HepG2 (cell line): ENCODE measurements around the gene NES. TPM values are rescaled to one million over a fixed set of nuclear protein-coding genes. Genes with fewer than 3 reads are reported as not detected.
A peak's percentile ranks its signal among the peaks of the same experiment; 100 is the strongest.

Experiments
- ARNT2 ChIP-seq: sonication (generic); formaldehyde crosslinking; IDR thresholded peaks from 2 replicates; pipeline ENCODE4 v1.8.0; 2022; ENCODE audit warnings: mild to moderate bottlenecking, low read depth, missing genetic modification reagents, moderate library complexity
- BATF2 ChIP-seq: sonication (generic); formaldehyde crosslinking; IDR thresholded peaks from 2 replicates; pipeline ENCODE4 v1.8.0; 2022; ENCODE audit warnings: mild to moderate bottlenecking, missing genetic modification reagents, moderate library complexity
- ERF ChIP-seq: IDR thresholded peaks from 2 replicates; pipeline ENCODE4 v1.6.1; 2018; ENCODE audit warnings: missing biosample characterization, missing genetic modification reagents
- FOXK2 ChIP-seq: fragments of 450-650 bp; IDR thresholded peaks from 2 replicates; pipeline ENCODE4 v1.6.1; 2016
- FOXO1 ChIP-seq: sonication (generic); formaldehyde crosslinking; IDR thresholded peaks from 2 replicates; pipeline ENCODE4 v1.4.0; 2020; ENCODE audit warnings: missing genetic modification reagents
- HMG20A ChIP-seq: IDR thresholded peaks from 2 replicates; pipeline ENCODE4 v1.6.1; 2016; ENCODE audit warnings: borderline replicate concordance
- HNRNPLL ChIP-seq: fragments of 200-400 bp; formaldehyde crosslinking; IDR thresholded peaks from 2 replicates; pipeline ENCODE4 v1.6.1; 2017; ENCODE audit warnings: mild to moderate bottlenecking, low read depth, low read length; ENCODE audit not compliant: poor library complexity, severe bottlenecking
- PAX8 ChIP-seq: sonication (generic); formaldehyde crosslinking; IDR thresholded peaks from 2 replicates; pipeline ENCODE4 v1.8.0; 2022; ENCODE audit warnings: mild to moderate bottlenecking, missing genetic modification reagents, borderline replicate concordance
- PHF20 ChIP-seq: sonication (generic); formaldehyde crosslinking; IDR thresholded peaks from 2 replicates; pipeline ENCODE4 v1.5.0; 2020; ENCODE audit warnings: mild to moderate bottlenecking, missing genetic modification reagents
- PLRG1 ChIP-seq: fragments of 450-650 bp; conservative IDR thresholded peaks from 2 replicates; pipeline ENCODE4 v1.6.1; 2016
- POGZ ChIP-seq: sonication (generic); formaldehyde crosslinking; IDR thresholded peaks from 2 replicates; pipeline ENCODE4 v1.4.0; 2020; ENCODE audit warnings: mild to moderate bottlenecking, missing genetic modification reagents
- POLR2G ChIP-seq: fragments of 200-400 bp; formaldehyde crosslinking; IDR thresholded peaks from 2 replicates; pipeline ENCODE4 v1.6.1; 2018; ENCODE audit warnings: mild to moderate bottlenecking, low read depth, low read length, moderate library complexity
- REL ChIP-seq: sonication (generic); formaldehyde crosslinking; conservative IDR thresholded peaks from 2 replicates; pipeline ENCODE4 v1.8.0; 2022; ENCODE audit warnings: mild to moderate bottlenecking, missing genetic modification reagents, moderate library complexity
- SALL1 ChIP-seq: sonication (generic); formaldehyde crosslinking; IDR thresholded peaks from 2 replicates; pipeline ENCODE4 v1.8.0; 2022; ENCODE audit warnings: mild to moderate bottlenecking, missing genetic modification reagents
- SIX4 ChIP-seq: sonication (generic); formaldehyde crosslinking; IDR thresholded peaks from 2 replicates; pipeline ENCODE4 v1.4.0; 2020; ENCODE audit warnings: missing genetic modification reagents
- TAF1 ChIP-seq: sonication (generic); formaldehyde crosslinking; IDR thresholded peaks from 2 replicates; pipeline ENCODE4 v1.4.0; 2020; ENCODE audit warnings: missing genetic modification reagents
- TCF12 ChIP-seq, 2 experiments: fragments of 450-650 bp in 1 of 2; sonication (generic) in 1 of 2; formaldehyde crosslinking in 1 of 2; IDR thresholded peaks; 2 replicates each; pipeline versions ENCODE4 v1.6.1 to v1.8.0; 2017 to 2022; ENCODE audit warnings: antibody characterized with exemption in 1 of 2, mild to moderate bottlenecking in 1 of 2, missing genetic modification reagents in 1 of 2, moderate library complexity in 1 of 2
- TEAD3 ChIP-seq: optimal IDR thresholded peaks from 2 replicates; pipeline ENCODE3; 2016; ENCODE audit warnings: borderline replicate concordance
- TOE1 ChIP-seq: sonication (generic); formaldehyde crosslinking; IDR thresholded peaks from 2 replicates; pipeline ENCODE4 v1.4.0; 2020; ENCODE audit warnings: mild to moderate bottlenecking, missing genetic modification reagents
- TRAFD1 ChIP-seq: sonication (generic); formaldehyde crosslinking; IDR thresholded peaks from 2 replicates; pipeline ENCODE4 v1.5.1; 2020; ENCODE audit warnings: missing genetic modification reagents, mild to moderate bottlenecking, borderline replicate concordance
- USF2 ChIP-seq, 2 experiments: sonication (generic) in 1 of 2; formaldehyde crosslinking in 1 of 2; IDR thresholded peaks; 2 replicates each; pipeline versions ENCODE4 v1.5.1 to v1.6.1; 2011 to 2020; ENCODE audit warnings: borderline replicate concordance in 1 of 2, low read depth in 1 of 2, low read length in 1 of 2, mild to moderate bottlenecking in 1 of 2, missing genetic modification reagents in 1 of 2, moderate library complexity in 1 of 2
- ZFP1 ChIP-seq: IDR thresholded peaks from 2 replicates; pipeline ENCODE4 v1.6.1; 2016
- ZIK1 ChIP-seq: sonication (generic); formaldehyde crosslinking; IDR thresholded peaks from 2 replicates; pipeline ENCODE4 v1.5.0; 2020; ENCODE audit warnings: mild to moderate bottlenecking, low read depth, missing genetic modification reagents, borderline replicate concordance
- ZNF124 ChIP-seq: sonication (generic); formaldehyde crosslinking; IDR thresholded peaks from 2 replicates; pipeline ENCODE4 v1.4.0; 2020; ENCODE audit warnings: missing genetic modification reagents
- ZNF136 ChIP-seq: sonication (generic); formaldehyde crosslinking; IDR thresholded peaks from 2 replicates; pipeline ENCODE4 v1.8.1; 2022; ENCODE audit warnings: low read depth, mild to moderate bottlenecking, moderate library complexity, missing genetic modification reagents
- ZNF143 ChIP-seq: sonication (generic); formaldehyde crosslinking; IDR thresholded peaks from 2 replicates; pipeline ENCODE4 v1.4.0; 2020; ENCODE audit warnings: missing genetic modification reagents
- ZNF234 ChIP-seq: sonication (generic); formaldehyde crosslinking; conservative IDR thresholded peaks from 2 replicates; pipeline ENCODE4 v1.5.1; 2020; ENCODE audit warnings: mild to moderate bottlenecking, missing genetic modification reagents
- polyA plus RNA-seq, 8 experiments: library from polyadenylated mRNA; depleted of rRNA in 3 of 8; stranded (reverse) in 7 of 8; unstranded in 1 of 8; fragments of >200 nt; fragmentation: Illumina TruSeq in 4 of 8; extraction: Trizol in 4 of 8; gene quantifications; 2 replicates each; pipeline versions ENCODE4 v1.2.1 to v1.2.3, GENCODE V29; 2011 to 2016; ENCODE audit warnings: low read depth in 4 of 8, missing spikeins in 1 of 8, mixed read lengths in 1 of 8; ENCODE audit not compliant: insufficient read depth in 1 of 8
- total RNA-seq, 5 experiments: library from RNA; depleted of rRNA; stranded (reverse); fragments of >200 nt; fragmentation: Illumina TruSeq; extraction: Trizol; gene quantifications; 2 replicates each; pipeline ENCODE4 v1.2.3, GENCODE V29; 2016; ENCODE audit warnings: low read depth in 1 of 5

NES gene
- total and polyA plus RNA-seq, 2 of the 13 experiments (the other 11 are each of a cell fraction or from before 2014, with no cell fraction given), result 1.7 to 16.6 TPM

- TF ChIP-seq FOXO1 (CRISPR knock-in tag) (peak; percentile 47; the same call in 1 of the 2 replicates), TOE1 (CRISPR knock-in tag) (peak; percentile 84; the same call in 1 of the 2 replicates), ZNF143 (CRISPR knock-in tag) (0 out of 2 replicates have a peak, but pooled peaks have one; percentile 2), POLR2G (peak; percentile 65), PLRG1 (no peak), HNRNPLL (peak; percentile 77), ARNT2 (CRISPR knock-in tag) (peak; percentile 62; the same call in 1 of the 2 replicates), TCF12 (IDR thresholded peaks at IDR 0.05) (no peak), TCF12 (CRISPR knock-in tag; IDR thresholded peaks at IDR 0.05) (no peak), PHF20 (CRISPR knock-in tag) (no peak), TEAD3 (CRISPR knock-in tag) (peak; percentile 86), TAF1 (CRISPR knock-in tag) (peak; percentile 73), ZFP1 (CRISPR knock-in tag) (peak; percentile 78; the same call in 1 of the 2 replicates), PAX8 (no peak), REL (CRISPR knock-in tag) (0 out of 2 replicates have a peak, but pooled peaks have one; percentile 23), SIX4 (CRISPR knock-in tag) (no peak), ZNF234 (CRISPR knock-in tag) (no peak), USF2 (IDR thresholded peaks at IDR 0.05; ENCODE audit: low read depth, low read length) (0 out of 2 replicates have a peak, but pooled peaks have one; percentile 27), USF2 (CRISPR knock-in tag; IDR thresholded peaks at IDR 0.05; ENCODE audit: borderline replicate concordance) (no peak), ZNF136 (CRISPR knock-in tag) (peak; percentile 59; the same call in 1 of the 2 replicates), SALL1 (CRISPR knock-in tag) (peak; percentile 77), ZIK1 (CRISPR knock-in tag) (peak; percentile 79; the same call in 1 of the 2 replicates), POGZ (CRISPR knock-in tag) (peak; percentile 57), HMG20A (CRISPR knock-in tag) (peak; percentile 30; the same call in 1 of the 2 replicates), BATF2 (0 out of 2 replicates have a peak, but pooled peaks have one; percentile 61), ZNF124 (CRISPR knock-in tag) (no peak), FOXK2 (0 out of 2 replicates have a peak, but pooled peaks have one; percentile 42), ERF (peak; percentile 79), TRAFD1 (no peak)
Observed at GRCh38 chr1:156659988-156660751, 17.0 kb downstream of the NES start (continued).
